Measurements from ENCODE around the gene ITPKB. TPM values are rescaled to one million over a fixed set of nuclear protein-coding genes. Genes with fewer than 3 reads are reported as not detected.

The ITPKB gene
- total RNA-seq, 1 donor from 2014 or later, result 13.7 TPM

- H3K4me3 Mint-ChIP-seq, result no peak overlapping the region
- TF ChIP-seq CTCF (conservative IDR thresholded peaks at IDR 0.05), result no peak
- H3K36me3 Mint-ChIP-seq (ENCODE audit: low read depth), result no peaks in the 10 kb centered on the region
- no peak for DNase-seq (ENCODE audit: low read depth, low spot score)
- peaks cover 27% of the 10 kb centered on the region for H3K4me1 Mint-ChIP-seq
- H3K27ac Mint-ChIP-seq (ENCODE audit: unreplicated experiment), result no peak overlapping the region
- H3K27me3 Mint-ChIP-seq (ENCODE audit: low read depth), result no peaks in the 10 kb centered on the region
- H3K9me3 Mint-ChIP-seq, result no peaks in the 10 kb centered on the region
Measured at GRCh38 chr1:226711976-226712741, 26.9 kb downstream of the ITPKB start.

- Mint-ChIP-seq H3K27me3 (ENCODE audit: low read depth) (no peaks in the 10 kb centered on the region), H3K4me1 (peaks cover 27% of the 10 kb centered on the region), H3K27ac (ENCODE audit: unreplicated experiment) (no peak overlapping the region), H3K4me3 (no peak overlapping the region), H3K9me3 (no peaks in the 10 kb centered on the region), H3K36me3 (ENCODE audit: low read depth) (no peaks in the 10 kb centered on the region)
- no peak for DNase-seq (ENCODE audit: low read depth, low spot score)
- TF ChIP-seq CTCF (conservative IDR thresholded peaks at IDR 0.05), result no peak
Measured at GRCh38 chr1:226710501-226710900, 28.6 kb downstream of the ITPKB start.

- Mint-ChIP-seq H3K36me3 (ENCODE audit: low read depth) (no peaks in the 10 kb centered on the region), H3K4me1 (peaks cover 27% of the 10 kb centered on the region), H3K9me3 (no peaks in the 10 kb centered on the region), H3K27ac (ENCODE audit: unreplicated experiment) (no peak overlapping the region), H3K27me3 (ENCODE audit: low read depth) (no peaks in the 10 kb centered on the region), H3K4me3 (no peak overlapping the region)
- no peak for TF ChIP-seq CTCF (conservative IDR thresholded peaks at IDR 0.05)
- DNase-seq (ENCODE audit: low read depth, low spot score), result no peak
Measured at GRCh38 chr1:226709953-226710352, 29.1 kb downstream of the ITPKB start.

GRCh38 chr1:226708967-226709396 lies 30.1 kb downstream of the ITPKB start:
- no peak overlapping the region for H3K27ac Mint-ChIP-seq (ENCODE audit: unreplicated experiment)

GRCh38 chr1:226708342-226708780 lies 30.7 kb downstream of the ITPKB start:
- no peak for DNase-seq (ENCODE audit: low read depth, low spot score)
- no peaks in the 10 kb centered on the region for H3K9me3 Mint-ChIP-seq
- peak overlapping the region; percentile 95 for H3K27ac Mint-ChIP-seq (ENCODE audit: unreplicated experiment)
- peaks cover 33% of the 10 kb centered on the region for H3K4me1 Mint-ChIP-seq
- H3K4me3 Mint-ChIP-seq, result no peak overlapping the region
- H3K27me3 Mint-ChIP-seq (ENCODE audit: low read depth), result no peaks in the 10 kb centered on the region
- no peaks in the 10 kb centered on the region for H3K36me3 Mint-ChIP-seq (ENCODE audit: low read depth)
- TF ChIP-seq CTCF (conservative IDR thresholded peaks at IDR 0.05), result no peak

More at GRCh38 chr1:226708967-226709396, 30.1 kb downstream of the ITPKB start:
- no peaks in the 10 kb centered on the region for H3K9me3 Mint-ChIP-seq
- no peaks in the 10 kb centered on the region for H3K36me3 Mint-ChIP-seq (ENCODE audit: low read depth)
- H3K4me3 Mint-ChIP-seq, result no peak overlapping the region
- H3K4me1 Mint-ChIP-seq, result peaks cover 33% of the 10 kb centered on the region
- DNase-seq (ENCODE audit: low read depth, low spot score), result no peak
- TF ChIP-seq CTCF (conservative IDR thresholded peaks at IDR 0.05), result no peak
- H3K27me3 Mint-ChIP-seq (ENCODE audit: low read depth), result no peaks in the 10 kb centered on the region
